Stimulated activated memory B cell treated with anti-CD40 and anti-IgM and Interleukin-4, amounts not matched to agents 10 μg/mL and 1 μg/mL and 100 μg/mL, for 72 hours (primary cell): ENCODE data around the gene NDUFA8.

ENCODE experiments used
- ATAC-seq: fragments of 150-1000 bp; cut with Tn5 transposase; 2 replicates; pipeline ENCODE4 v1.10.0; 2021
- H3K27ac Mint-ChIP-seq: one replicate; pipeline ENCODE4 v1.8.0; 2022; ENCODE audit warnings: mild to moderate bottlenecking, mixed read lengths
- H3K27me3 Mint-ChIP-seq: one replicate; pipeline ENCODE4 v1.8.0; 2022; ENCODE audit warnings: mixed read lengths
- H3K36me3 Mint-ChIP-seq: one replicate; pipeline ENCODE4 v1.8.0; 2022; ENCODE audit warnings: mixed read lengths
- H3K4me1 Mint-ChIP-seq: one replicate; pipeline ENCODE4 v1.8.0; 2022; ENCODE audit warnings: mixed read lengths
- H3K4me3 Mint-ChIP-seq: one replicate; pipeline ENCODE4 v1.8.0; 2022; ENCODE audit warnings: mild to moderate bottlenecking, moderate library complexity, mixed read lengths
- H3K9me3 Mint-ChIP-seq: one replicate; pipeline ENCODE4 v1.8.0; 2022; ENCODE audit warnings: mixed read lengths

The NDUFA8 gene

GRCh38 chr9:122111413-122112085 is 48.0 kb downstream of the NDUFA8 start:
- ATAC-seq, result no peak
- Mint-ChIP-seq H3K4me3 (no peak overlapping the region), H3K27me3 (peaks cover 26% of the 10 kb centered on the region), H3K9me3 (no peaks in the 10 kb centered on the region), H3K36me3 (no peaks in the 10 kb centered on the region), H3K27ac (no peak overlapping the region), H3K4me1 (no peaks in the 10 kb centered on the region)

- no peaks in the 10 kb centered on the region for H3K36me3 Mint-ChIP-seq
- no peaks in the 10 kb centered on the region for H3K9me3 Mint-ChIP-seq
- H3K27me3 Mint-ChIP-seq, result peaks cover 19% of the 10 kb centered on the region
- no peaks in the 10 kb centered on the region for H3K4me1 Mint-ChIP-seq
- H3K27ac Mint-ChIP-seq, result no peak overlapping the region
- no peak overlapping the region for H3K4me3 Mint-ChIP-seq
- no peak for ATAC-seq
Observed at GRCh38 chr9:122110100-122110833, 49.3 kb downstream of the NDUFA8 start.

- H3K27ac Mint-ChIP-seq, result no peak overlapping the region
Observed at GRCh38 chr9:122109035-122109813, 50.4 kb downstream of the NDUFA8 start.

GRCh38 chr9:122107291-122107805 is 52.2 kb downstream of the NDUFA8 start:
- Mint-ChIP-seq H3K4me1 (no peaks in the 10 kb centered on the region), H3K27me3 (peaks cover 13% of the 10 kb centered on the region), H3K27ac (no peak overlapping the region), H3K36me3 (peaks cover 6% of the 10 kb centered on the region), H3K4me3 (no peak overlapping the region), H3K9me3 (peaks cover 7% of the 10 kb centered on the region)
- no peak for ATAC-seq

More at GRCh38 chr9:122109035-122109813, 50.4 kb downstream of the NDUFA8 start:
- Mint-ChIP-seq H3K27me3 (peaks cover 13% of the 10 kb centered on the region), H3K9me3 (peaks cover 1% of the 10 kb centered on the region), H3K4me3 (no peak overlapping the region), H3K4me1 (no peaks in the 10 kb centered on the region), H3K36me3 (no peaks in the 10 kb centered on the region)
- no peak for ATAC-seq

GRCh38 chr9:122106576-122106975 is 53.0 kb downstream of the NDUFA8 start:
- no peak overlapping the region for H3K27ac Mint-ChIP-seq
- H3K4me3 Mint-ChIP-seq, result no peak overlapping the region
- peaks cover 7% of the 10 kb centered on the region for H3K9me3 Mint-ChIP-seq
- ATAC-seq, result no peak
- H3K4me1 Mint-ChIP-seq, result no peaks in the 10 kb centered on the region
- peaks cover 13% of the 10 kb centered on the region for H3K27me3 Mint-ChIP-seq
- peaks cover 6% of the 10 kb centered on the region for H3K36me3 Mint-ChIP-seq

- no peak overlapping the region for H3K27ac Mint-ChIP-seq
Observed at GRCh38 chr9:122103985-122104384, 55.6 kb downstream of the NDUFA8 start.

GRCh38 chr9:122102156-122102555 is 57.4 kb downstream of the NDUFA8 start:
- H3K27ac Mint-ChIP-seq, result no peak overlapping the region
- peaks cover 7% of the 10 kb centered on the region for H3K9me3 Mint-ChIP-seq
- H3K36me3 Mint-ChIP-seq, result peaks cover 6% of the 10 kb centered on the region
- H3K27me3 Mint-ChIP-seq, result no peaks in the 10 kb centered on the region
- no peak for ATAC-seq
- H3K4me3 Mint-ChIP-seq, result no peak overlapping the region
- H3K4me1 Mint-ChIP-seq, result peaks cover 6% of the 10 kb centered on the region

More at GRCh38 chr9:122103985-122104384, 55.6 kb downstream of the NDUFA8 start:
- Mint-ChIP-seq H3K4me1 (peaks cover 6% of the 10 kb centered on the region), H3K36me3 (peaks cover 6% of the 10 kb centered on the region), H3K4me3 (no peak overlapping the region), H3K9me3 (peaks cover 7% of the 10 kb centered on the region), H3K27me3 (no peaks in the 10 kb centered on the region)
- no peak for ATAC-seq

GRCh38 chr9:122100756-122101155 is 58.8 kb downstream of the NDUFA8 start:
- Mint-ChIP-seq H3K36me3 (peaks cover 6% of the 10 kb centered on the region), H3K27me3 (no peaks in the 10 kb centered on the region), H3K4me1 (peaks cover 6% of the 10 kb centered on the region), H3K4me3 (no peak overlapping the region), H3K9me3 (peaks cover 7% of the 10 kb centered on the region), H3K27ac (no peak overlapping the region)
- ATAC-seq, result no peak

- H3K4me3 Mint-ChIP-seq, result peak overlapping the region; percentile 44
- peaks cover 18% of the 10 kb centered on the region for H3K4me1 Mint-ChIP-seq
- ATAC-seq, result peak; percentile 80
- no peak overlapping the region for H3K27ac Mint-ChIP-seq
- H3K27me3 Mint-ChIP-seq, result no peaks in the 10 kb centered on the region
- H3K36me3 Mint-ChIP-seq, result peaks cover 6% of the 10 kb centered on the region
- peaks cover 7% of the 10 kb centered on the region for H3K9me3 Mint-ChIP-seq
Observed at GRCh38 chr9:122099271-122099869, 60.2 kb downstream of the NDUFA8 start.

GRCh38 chr9:122097679-122098315 is 61.8 kb downstream of the NDUFA8 start:
- Mint-ChIP-seq H3K27ac (no peak overlapping the region), H3K4me1 (peaks cover 28% of the 10 kb centered on the region), H3K27me3 (no peaks in the 10 kb centered on the region), H3K4me3 (no peak overlapping the region), H3K36me3 (no peaks in the 10 kb centered on the region), H3K9me3 (no peaks in the 10 kb centered on the region)
- no peak for ATAC-seq

GRCh38 chr9:122096620-122097415 is 62.8 kb downstream of the NDUFA8 start:
- Mint-ChIP-seq H3K4me3 (no peak overlapping the region), H3K9me3 (no peaks in the 10 kb centered on the region), H3K4me1 (peaks cover 35% of the 10 kb centered on the region), H3K36me3 (no peaks in the 10 kb centered on the region), H3K27ac (no peak overlapping the region), H3K27me3 (no peaks in the 10 kb centered on the region)
- ATAC-seq, result no peak

- no peaks in the 10 kb centered on the region for H3K9me3 Mint-ChIP-seq
- peak overlapping the region; percentile 52 for H3K4me3 Mint-ChIP-seq
- H3K27me3 Mint-ChIP-seq, result no peaks in the 10 kb centered on the region
- peaks cover 5% of the 10 kb centered on the region for H3K36me3 Mint-ChIP-seq
- ATAC-seq, result no peak
- H3K4me1 Mint-ChIP-seq, result peaks cover 51% of the 10 kb centered on the region
- H3K27ac Mint-ChIP-seq, result no peak overlapping the region
Observed at GRCh38 chr9:122095010-122095767, 64.4 kb downstream of the NDUFA8 start.
